GM23338 (cell line): ENCODE data around the gene IER5L.

Experiments
- CREB1 ChIP-seq: fragments of 250-450 bp; sonication (Bioruptor Pico); IDR thresholded peaks from 2 replicates; pipeline ENCODE4 v1.5.0; 2020; ENCODE audit warnings: low read depth, mild to moderate bottlenecking, moderate library complexity
- EZH2 ChIP-seq: fragments of 200-600 bp; sonication (generic); IDR thresholded peaks from one replicate; pipeline ENCODE4 v1.8.0; 2017; ENCODE audit warnings: antibody characterized with exemption, mild to moderate bottlenecking, low read depth; ENCODE audit not compliant: unreplicated experiment
- EZH2phosphoT487 ChIP-seq: fragments of 200-600 bp; sonication (generic); IDR thresholded peaks from one replicate; pipeline ENCODE4 v1.8.1; 2018; ENCODE audit warnings: antibody characterized with exemption; ENCODE audit not compliant: unreplicated experiment
- JUNB ChIP-seq: IDR thresholded peaks from one replicate; pipeline ENCODE4 v1.6.1; 2016; ENCODE audit warnings: antibody characterized with exemption; ENCODE audit not compliant: unreplicated experiment
- NANOG ChIP-seq: IDR thresholded peaks from 2 replicates; pipeline ENCODE4 v1.6.1; 2016; ENCODE audit warnings: antibody characterized with exemption, borderline replicate concordance
- POLR2AphosphoS5 ChIP-seq: IDR thresholded peaks from 2 replicates; pipeline ENCODE4 v1.6.1; 2016; ENCODE audit warnings: antibody characterized with exemption, low read depth
- STAT1 ChIP-seq: IDR thresholded peaks from one replicate; pipeline ENCODE4 v1.6.1; 2016; ENCODE audit warnings: antibody characterized with exemption; ENCODE audit not compliant: unreplicated experiment
- ZNF114 ChIP-seq: fragments of 250-450 bp; sonication (Bioruptor Pico); IDR thresholded peaks from 2 replicates; pipeline ENCODE4 v1.5.0; 2020; ENCODE audit warnings: mild to moderate bottlenecking, moderate library complexity
- ZNF331 ChIP-seq: fragments of 250-450 bp; sonication (Bioruptor Pico); IDR thresholded peaks from 2 replicates; pipeline ENCODE4 v1.5.0; 2020; ENCODE audit warnings: low read depth, mild to moderate bottlenecking, moderate library complexity
- TF ChIP-seq, protein P1 (sequence below), 2 experiments: fragments of 200-600 bp in 1 of 2; sonication (generic) in 1 of 2; conservative IDR thresholded peaks; 2 replicates each; pipeline versions ENCODE4 v1.5.1 to v1.6.1; 2016 to 2017; ENCODE audit warnings: antibody characterized with exemption in 2 of 2, low read depth in 2 of 2, mild to moderate bottlenecking in 2 of 2, moderate library complexity in 1 of 2
- TF ChIP-seq, protein P2 (sequence below): IDR thresholded peaks from 2 replicates; pipeline ENCODE4 v1.6.1; 2016; ENCODE audit warnings: antibody characterized with exemption
- TF ChIP-seq, protein P3 (sequence below): IDR thresholded peaks from one replicate; pipeline ENCODE4 v1.6.1; 2018; ENCODE audit warnings: antibody characterized with exemption; ENCODE audit not compliant: unreplicated experiment
- TF ChIP-seq, protein P4 (sequence below): fragments of 250-450 bp; sonication (Bioruptor Pico); IDR thresholded peaks from 2 replicates; pipeline ENCODE4 v1.5.0; 2020; ENCODE audit warnings: mild to moderate bottlenecking, moderate library complexity

DNA sequence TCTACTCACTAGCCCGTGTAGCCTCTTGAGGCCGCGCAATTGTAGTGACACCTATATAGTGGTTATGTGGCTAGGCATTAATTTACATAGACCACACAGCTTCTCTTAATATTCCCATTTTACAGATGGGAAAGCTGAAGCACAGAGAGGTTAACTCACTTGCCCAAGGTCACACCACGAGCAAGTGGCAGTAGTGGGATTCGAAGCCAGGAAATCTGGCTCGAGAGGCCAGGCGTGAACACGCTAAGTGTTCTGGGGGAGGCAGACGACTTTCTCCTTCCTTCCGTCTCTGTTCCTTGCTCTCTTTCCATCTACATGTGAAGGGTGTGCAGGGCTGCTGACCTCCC is 49.8 kb upstream of the IER5L start:
- TF ChIP-seq, protein P1, sequence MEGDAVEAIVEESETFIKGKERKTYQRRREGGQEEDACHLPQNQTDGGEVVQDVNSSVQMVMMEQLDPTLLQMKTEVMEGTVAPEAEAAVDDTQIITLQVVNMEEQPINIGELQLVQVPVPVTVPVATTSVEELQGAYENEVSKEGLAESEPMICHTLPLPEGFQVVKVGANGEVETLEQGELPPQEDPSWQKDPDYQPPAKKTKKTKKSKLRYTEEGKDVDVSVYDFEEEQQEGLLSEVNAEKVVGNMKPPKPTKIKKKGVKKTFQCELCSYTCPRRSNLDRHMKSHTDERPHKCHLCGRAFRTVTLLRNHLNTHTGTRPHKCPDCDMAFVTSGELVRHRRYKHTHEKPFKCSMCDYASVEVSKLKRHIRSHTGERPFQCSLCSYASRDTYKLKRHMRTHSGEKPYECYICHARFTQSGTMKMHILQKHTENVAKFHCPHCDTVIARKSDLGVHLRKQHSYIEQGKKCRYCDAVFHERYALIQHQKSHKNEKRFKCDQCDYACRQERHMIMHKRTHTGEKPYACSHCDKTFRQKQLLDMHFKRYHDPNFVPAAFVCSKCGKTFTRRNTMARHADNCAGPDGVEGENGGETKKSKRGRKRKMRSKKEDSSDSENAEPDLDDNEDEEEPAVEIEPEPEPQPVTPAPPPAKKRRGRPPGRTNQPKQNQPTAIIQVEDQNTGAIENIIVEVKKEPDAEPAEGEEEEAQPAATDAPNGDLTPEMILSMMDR (conservative IDR thresholded peaks at IDR 0.05; ENCODE audit: low read depth in 2 of 2), result no peak
- no peak for TF ChIP-seq POLR2AphosphoS5
- no peak for TF ChIP-seq STAT1
- TF ChIP-seq CREB1 (CRISPR knock-in tag), result no peak
- TF ChIP-seq EZH2, result no peak
- no peak for TF ChIP-seq EZH2phosphoT487
- TF ChIP-seq, protein P2, sequence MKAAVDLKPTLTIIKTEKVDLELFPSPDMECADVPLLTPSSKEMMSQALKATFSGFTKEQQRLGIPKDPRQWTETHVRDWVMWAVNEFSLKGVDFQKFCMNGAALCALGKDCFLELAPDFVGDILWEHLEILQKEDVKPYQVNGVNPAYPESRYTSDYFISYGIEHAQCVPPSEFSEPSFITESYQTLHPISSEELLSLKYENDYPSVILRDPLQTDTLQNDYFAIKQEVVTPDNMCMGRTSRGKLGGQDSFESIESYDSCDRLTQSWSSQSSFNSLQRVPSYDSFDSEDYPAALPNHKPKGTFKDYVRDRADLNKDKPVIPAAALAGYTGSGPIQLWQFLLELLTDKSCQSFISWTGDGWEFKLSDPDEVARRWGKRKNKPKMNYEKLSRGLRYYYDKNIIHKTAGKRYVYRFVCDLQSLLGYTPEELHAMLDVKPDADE, result no peak
- no peak for TF ChIP-seq JUNB
- TF ChIP-seq, protein P3, sequence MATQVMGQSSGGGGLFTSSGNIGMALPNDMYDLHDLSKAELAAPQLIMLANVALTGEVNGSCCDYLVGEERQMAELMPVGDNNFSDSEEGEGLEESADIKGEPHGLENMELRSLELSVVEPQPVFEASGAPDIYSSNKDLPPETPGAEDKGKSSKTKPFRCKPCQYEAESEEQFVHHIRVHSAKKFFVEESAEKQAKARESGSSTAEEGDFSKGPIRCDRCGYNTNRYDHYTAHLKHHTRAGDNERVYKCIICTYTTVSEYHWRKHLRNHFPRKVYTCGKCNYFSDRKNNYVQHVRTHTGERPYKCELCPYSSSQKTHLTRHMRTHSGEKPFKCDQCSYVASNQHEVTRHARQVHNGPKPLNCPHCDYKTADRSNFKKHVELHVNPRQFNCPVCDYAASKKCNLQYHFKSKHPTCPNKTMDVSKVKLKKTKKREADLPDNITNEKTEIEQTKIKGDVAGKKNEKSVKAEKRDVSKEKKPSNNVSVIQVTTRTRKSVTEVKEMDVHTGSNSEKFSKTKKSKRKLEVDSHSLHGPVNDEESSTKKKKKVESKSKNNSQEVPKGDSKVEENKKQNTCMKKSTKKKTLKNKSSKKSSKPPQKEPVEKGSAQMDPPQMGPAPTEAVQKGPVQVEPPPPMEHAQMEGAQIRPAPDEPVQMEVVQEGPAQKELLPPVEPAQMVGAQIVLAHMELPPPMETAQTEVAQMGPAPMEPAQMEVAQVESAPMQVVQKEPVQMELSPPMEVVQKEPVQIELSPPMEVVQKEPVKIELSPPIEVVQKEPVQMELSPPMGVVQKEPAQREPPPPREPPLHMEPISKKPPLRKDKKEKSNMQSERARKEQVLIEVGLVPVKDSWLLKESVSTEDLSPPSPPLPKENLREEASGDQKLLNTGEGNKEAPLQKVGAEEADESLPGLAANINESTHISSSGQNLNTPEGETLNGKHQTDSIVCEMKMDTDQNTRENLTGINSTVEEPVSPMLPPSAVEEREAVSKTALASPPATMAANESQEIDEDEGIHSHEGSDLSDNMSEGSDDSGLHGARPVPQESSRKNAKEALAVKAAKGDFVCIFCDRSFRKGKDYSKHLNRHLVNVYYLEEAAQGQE, result no peak
- TF ChIP-seq ZNF331, result no peak
- TF ChIP-seq, protein P4, sequence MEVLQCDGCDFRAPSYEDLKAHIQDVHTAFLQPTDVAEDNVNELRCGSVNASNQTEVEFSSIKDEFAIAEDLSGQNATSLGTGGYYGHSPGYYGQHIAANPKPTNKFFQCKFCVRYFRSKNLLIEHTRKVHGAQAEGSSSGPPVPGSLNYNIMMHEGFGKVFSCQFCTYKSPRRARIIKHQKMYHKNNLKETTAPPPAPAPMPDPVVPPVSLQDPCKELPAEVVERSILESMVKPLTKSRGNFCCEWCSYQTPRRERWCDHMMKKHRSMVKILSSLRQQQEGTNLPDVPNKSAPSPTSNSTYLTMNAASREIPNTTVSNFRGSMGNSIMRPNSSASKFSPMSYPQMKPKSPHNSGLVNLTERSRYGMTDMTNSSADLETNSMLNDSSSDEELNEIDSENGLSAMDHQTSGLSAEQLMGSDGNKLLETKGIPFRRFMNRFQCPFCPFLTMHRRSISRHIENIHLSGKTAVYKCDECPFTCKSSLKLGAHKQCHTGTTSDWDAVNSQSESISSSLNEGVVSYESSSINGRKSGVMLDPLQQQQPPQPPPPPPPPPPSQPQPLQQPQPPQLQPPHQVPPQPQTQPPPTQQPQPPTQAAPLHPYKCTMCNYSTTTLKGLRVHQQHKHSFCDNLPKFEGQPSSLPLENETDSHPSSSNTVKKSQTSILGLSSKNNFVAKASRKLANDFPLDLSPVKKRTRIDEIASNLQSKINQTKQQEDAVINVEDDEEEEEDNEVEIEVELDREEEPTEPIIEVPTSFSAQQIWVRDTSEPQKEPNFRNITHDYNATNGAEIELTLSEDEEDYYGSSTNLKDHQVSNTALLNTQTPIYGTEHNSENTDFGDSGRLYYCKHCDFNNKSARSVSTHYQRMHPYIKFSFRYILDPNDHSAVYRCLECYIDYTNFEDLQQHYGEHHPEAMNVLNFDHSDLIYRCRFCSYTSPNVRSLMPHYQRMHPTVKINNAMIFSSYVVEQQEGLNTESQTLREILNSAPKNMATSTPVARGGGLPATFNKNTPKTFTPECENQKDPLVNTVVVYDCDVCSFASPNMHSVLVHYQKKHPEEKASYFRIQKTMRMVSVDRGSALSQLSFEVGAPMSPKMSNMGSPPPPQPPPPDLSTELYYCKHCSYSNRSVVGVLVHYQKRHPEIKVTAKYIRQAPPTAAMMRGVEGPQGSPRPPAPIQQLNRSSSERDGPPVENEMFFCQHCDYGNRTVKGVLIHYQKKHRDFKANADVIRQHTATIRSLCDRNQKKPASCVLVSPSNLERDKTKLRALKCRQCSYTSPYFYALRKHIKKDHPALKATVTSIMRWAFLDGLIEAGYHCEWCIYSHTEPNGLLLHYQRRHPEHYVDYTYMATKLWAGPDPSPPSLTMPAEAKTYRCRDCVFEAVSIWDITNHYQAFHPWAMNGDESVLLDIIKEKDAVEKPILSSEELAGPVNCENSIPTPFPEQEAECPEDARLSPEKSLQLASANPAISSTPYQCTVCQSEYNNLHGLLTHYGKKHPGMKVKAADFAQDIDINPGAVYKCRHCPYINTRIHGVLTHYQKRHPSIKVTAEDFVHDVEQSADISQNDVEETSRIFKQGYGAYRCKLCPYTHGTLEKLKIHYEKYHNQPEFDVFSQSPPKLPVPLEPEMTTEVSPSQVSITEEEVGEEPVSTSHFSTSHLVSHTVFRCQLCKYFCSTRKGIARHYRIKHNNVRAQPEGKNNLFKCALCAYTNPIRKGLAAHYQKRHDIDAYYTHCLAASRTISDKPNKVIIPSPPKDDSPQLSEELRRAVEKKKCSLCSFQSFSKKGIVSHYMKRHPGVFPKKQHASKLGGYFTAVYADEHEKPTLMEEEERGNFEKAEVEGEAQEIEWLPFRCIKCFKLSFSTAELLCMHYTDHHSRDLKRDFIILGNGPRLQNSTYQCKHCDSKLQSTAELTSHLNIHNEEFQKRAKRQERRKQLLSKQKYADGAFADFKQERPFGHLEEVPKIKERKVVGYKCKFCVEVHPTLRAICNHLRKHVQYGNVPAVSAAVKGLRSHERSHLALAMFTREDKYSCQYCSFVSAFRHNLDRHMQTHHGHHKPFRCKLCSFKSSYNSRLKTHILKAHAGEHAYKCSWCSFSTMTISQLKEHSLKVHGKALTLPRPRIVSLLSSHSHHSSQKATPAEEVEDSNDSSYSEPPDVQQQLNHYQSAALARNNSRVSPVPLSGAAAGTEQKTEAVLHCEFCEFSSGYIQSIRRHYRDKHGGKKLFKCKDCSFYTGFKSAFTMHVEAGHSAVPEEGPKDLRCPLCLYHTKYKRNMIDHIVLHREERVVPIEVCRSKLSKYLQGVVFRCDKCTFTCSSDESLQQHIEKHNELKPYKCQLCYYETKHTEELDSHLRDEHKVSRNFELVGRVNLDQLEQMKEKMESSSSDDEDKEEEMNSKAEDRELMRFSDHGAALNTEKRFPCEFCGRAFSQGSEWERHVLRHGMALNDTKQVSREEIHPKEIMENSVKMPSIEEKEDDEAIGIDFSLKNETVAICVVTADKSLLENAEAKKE (CRISPR knock-in tag), result no peak
- no peak for TF ChIP-seq ZNF114
- no peak for TF ChIP-seq NANOG
